RPMI7951 (cell line): ENCODE data around the gene RBBP8NL. TPM values are rescaled to one million over a fixed set of nuclear protein-coding genes. Genes with fewer than 3 reads are reported as not detected.
"Not testable (repeated sequence)": the region's sequence is repeated elsewhere in the genome, so short reads cannot be mapped to it uniquely, and the experiment has no call there.

ENCODE experiments used
- DNase-seq: peaks from one replicate; pipeline ENCODE4 v3.0.0-alpha.2; 2012; ENCODE audit warnings: low read depth
- total RNA-seq: library from RNA; depleted of rRNA; stranded (reverse); fragments of >200 nt; shearing (Covaris generic); gene quantifications from 2 replicates; pipeline ENCODE4 v1.2.3, GENCODE V29; 2014

Gene RBBP8NL
- total RNA-seq, 1 experiment from 2014 or later: not detected

- peak; percentile 72 for DNase-seq
Measured at GRCh38 chr20:62376112-62377063, 51.0 kb downstream of the RBBP8NL start.

GRCh38 chr20:62374331-62375152 is 52.8 kb downstream of the RBBP8NL start:
- peak; percentile 54 for DNase-seq

- DNase-seq: not testable (repeated sequence)
Measured at GRCh38 chr20:62373631-62374179, 53.6 kb downstream of the RBBP8NL start.

GRCh38 chr20:62372042-62372993 is 55.0 kb downstream of the RBBP8NL start:
- DNase-seq: no peak

- DNase-seq: no peak
Measured at GRCh38 chr20:62371588-62372041, 55.7 kb downstream of the RBBP8NL start.

GRCh38 chr20:62370807-62371587 is 56.3 kb downstream of the RBBP8NL start:
- no peak for DNase-seq

GRCh38 chr20:62370115-62370806 is 57.1 kb downstream of the RBBP8NL start:
- DNase-seq: peak; percentile 99

GRCh38 chr20:62369815-62370114 is 57.6 kb downstream of the RBBP8NL start:
- DNase-seq: no peak

GRCh38 chr20:62368976-62369814 is 58.1 kb downstream of the RBBP8NL start:
- peak; percentile 93 for DNase-seq

- peak; percentile 64 for DNase-seq
Measured at GRCh38 chr20:62368392-62368975, 58.9 kb downstream of the RBBP8NL start.

- peak; percentile 46 for DNase-seq
Measured at GRCh38 chr20:62367633-62368391, 59.5 kb downstream of the RBBP8NL start.

- peak; percentile 64 for DNase-seq
Measured at GRCh38 chr20:62367136-62367632, 60.2 kb downstream of the RBBP8NL start, which contains the start of gene LAMA5. TSS of gene LAMA5 (minus strand) at chr20:62367312. CDS start at chr20:62367245, 67 bp downstream.

GRCh38 chr20:62366370-62367135 is 60.8 kb downstream of the RBBP8NL start:
- no peak for DNase-seq

- DNase-seq: peak; percentile 75
Measured at GRCh38 chr20:62365814-62366369, 61.4 kb downstream of the RBBP8NL start.

GRCh38 chr20:62364911-62365736 is 62.2 kb downstream of the RBBP8NL start:
- peak; percentile 56 for DNase-seq
